Heart right ventricle (tissue), 16 donors: ENCODE results near the gene MARK3. TPM values are rescaled to one million over a fixed set of nuclear protein-coding genes. Genes with fewer than 3 reads are reported as not detected.

ENCODE experiments used
- ATAC-seq, 8 donors: fragments of 200-7000 bp; cut with Tn5 transposase; one replicate each; pipeline ENCODE4 v1.9.1; 2020; ENCODE audit warnings: mild to moderate bottlenecking in 8 of 8, moderate library complexity in 8 of 8, moderate number of reproducible peaks in 1 of 8
- DNase-seq, 2 donors: peaks; one replicate each; pipeline ENCODE4 v3.0.0-alpha.2; 2020
- H3K27ac ChIP-seq, 10 donors: fragments of 200-600 bp; sonication (generic) in 2 of 10; one replicate each; pipeline versions ENCODE4 v1.5.0 to v1.8.0; 2020 to 2022; ENCODE audit warnings: mild to moderate bottlenecking in 3 of 10
- H3K27me3 ChIP-seq, 7 donors: fragments of 200-600 bp; one replicate each; pipeline ENCODE4 v1.8.0; 2021 to 2022; ENCODE audit warnings: mild to moderate bottlenecking in 2 of 7
- H3K36me3 ChIP-seq, 9 donors: fragments of 200-600 bp; sonication (generic) in 1 of 9; one replicate each; pipeline versions ENCODE4 v1.5.0 to v1.8.0; 2020 to 2022; ENCODE audit warnings: mild to moderate bottlenecking in 2 of 9
- H3K4me1 ChIP-seq, 9 donors: fragments of 200-600 bp; sonication (generic) in 1 of 9; one replicate each; pipeline versions ENCODE4 v1.5.0 to v1.8.0; 2020 to 2022; ENCODE audit warnings: mild to moderate bottlenecking in 4 of 9
- H3K4me3 ChIP-seq, 10 donors: fragments of 200-600 bp; sonication (generic) in 2 of 10; one replicate each; pipeline versions ENCODE4 v1.5.0 to v1.8.0; 2020 to 2022; ENCODE audit warnings: mild to moderate bottlenecking in 7 of 10, moderate library complexity in 2 of 10
- H3K9me3 ChIP-seq, 11 donors: fragments of 200-600 bp in 10 of 11; sonication (generic) in 2 of 11; one replicate each; pipeline versions ENCODE4 v1.5.0 to v1.8.0; 2013 to 2022; ENCODE audit warnings: mild to moderate bottlenecking in 2 of 11, control low read depth in 1 of 11, moderate library complexity in 1 of 11
- CTCF ChIP-seq, 9 donors: fragments of 200-600 bp; sonication (generic) in 2 of 9; IDR thresholded peaks; one replicate each; pipeline versions ENCODE4 v1.5.0 to v1.8.0; 2021 to 2022; ENCODE audit warnings: antibody characterized with exemption in 9 of 9, mild to moderate bottlenecking in 5 of 9, moderate library complexity in 1 of 9
- WGBS, 2 donors: extraction: QIAGEN DNeasy Blood & Tissue Kit; methylation state at CpG; one replicate each; pipeline ENCODE4 v1.1.7; 2013; ENCODE audit warnings: inconsistent platforms in 1 of 2; 5-methylcytosine and 5-hydroxymethylcytosine counted together
- intact Hi-C, 10 donors: fragments of 100-400 bp; cut with DNase I; formaldehyde crosslinking; loops; one replicate each; pipeline versions ENCODE4 v1.11.1 to v1.14.2; 2022
- polyA plus RNA-seq, 2 donors: library from polyadenylated mRNA; stranded (reverse); fragments of 200-250 nt; gene quantifications; one replicate each; pipeline ENCODE4 v1.2.3, GENCODE V29; 2013
- total RNA-seq, 10 donors: library from RNA; stranded (reverse); fragmentation: NEBNext Ultra II Directional in 3 of 10; extraction: Animal tissue kit (Norgen Biotek cat#: 25700) in 3 of 10; gene quantifications; one replicate each; pipeline versions ENCODE4 v1.2.1 to v1.2.4, GENCODE V29; 2021 to 2023
- donor health status: Arrhythmogenic right ventricular cardiomyopathy.
- donor health status: ischemic (EF 13 %, LVEDD 7.1; RV severe dilation, severe dysfunction).
- donor health status: healthy with polysubstance abuse.
- donor health status: DM: no; HTN: yes; CAD: no.
- donor health status: DM: no; HTN: no; CAD: no.
- donor health status: ischemic (EF 25% LVEDD 6.9; RV normal size, moderate dysfunction).
- donor health status: ischemic (EF 25% LVEDD 5.7; RV mildly dilated, moderate dysfunction).
- donor health status: healthy.
- donor health status: DM: yes; HTN: yes; CAD: no.
- donor health status: Ischemic cardiomyopathy.
- donor health status: ischemic (EF 35%, LVEDD 5.7; RV mildly dilated, moderate dysfunction).
- donor health status: nonischemic (EF 11% LVEDD 7.7; RV severe dilation, severe dysfunction).
- donor health status: DM: yes; HTN: yes; CAD: no.
- donor health status: PGD.
- donor health status: ischemic (EF 29% LVEDD 5.4; RV normal size, mild dysfunction).
- donor health status: nonischemic (EF 23%, LVEDD 6.1; RV moderate dilation, normal function).

MARK3 gene
- total and polyA plus RNA-seq, 12 donors: 62.3 to 246 (median 77.1) TPM

- Histone ChIP-seq H3K36me3 (peaks cover 0 to 67% (median 52%) of the 10 kb centered on the region in 9 donors), H3K9me3 (no peaks in the 10 kb centered on the region), H3K4me1 (peaks cover 0 to 18% (median 0%) of the 10 kb centered on the region in 9 donors), H3K27me3 (no peaks in the 10 kb centered on the region), H3K27ac (no peak overlapping the region), H3K4me3 (no peak overlapping the region)
- ATAC-seq: peak in 3 of 8 donors; percentile 5 to 13 (median 13)
- TF ChIP-seq CTCF (IDR thresholded peaks at IDR 0.05): no peak
- 83 to 85% methylated on average over 5 of the region's 5 CpGs for WGBS, 2 donors
- no peak for DNase-seq
- intact Hi-C loops: loop anchor here in 1 of 10 donors (10.0 kb wide), 1 partner anchor 121 kb away; no protein-coding TSS in a partner anchor
Measured at GRCh38 chr14:103343905-103344797, 41.1 kb upstream of the MARK3 start.

GRCh38 chr14:103346286-103346685, 38.9 kb upstream of the MARK3 start:
- H3K27me3 ChIP-seq: no peaks in the 10 kb centered on the region
- no peaks in the 10 kb centered on the region for H3K9me3 ChIP-seq
- no peak overlapping the region for H3K4me3 ChIP-seq
- DNase-seq (no peak), ATAC-seq (peak in 1 of 8 donors; percentile 7)
- intact Hi-C loops: loop anchor here in 1 of 10 donors (10.0 kb wide), 1 partner anchor 119 kb away; no protein-coding TSS in a partner anchor
- no peak for TF ChIP-seq CTCF (IDR thresholded peaks at IDR 0.05)
- peaks cover 0 to 7% (median 0%) of the 10 kb centered on the region in 9 donors for H3K4me1 ChIP-seq
- WGBS, 2 donors: 59 to 62% methylated on average over 3 of the region's 3 CpGs
- no peak overlapping the region for H3K27ac ChIP-seq
- H3K36me3 ChIP-seq: peaks cover 0 to 45% (median 31%) of the 10 kb centered on the region in 9 donors

GRCh38 chr14:103347091-103347815, 38.0 kb upstream of the MARK3 start:
- TF ChIP-seq CTCF (IDR thresholded peaks at IDR 0.05): no peak

GRCh38 chr14:103348154-103348553, 37.1 kb upstream of the MARK3 start:
- WGBS, 2 donors: 85 to 86% methylated on average over 5 of the region's 5 CpGs
- no peak overlapping the region for H3K27ac ChIP-seq
- peaks cover 0 to 27% (median 12%) of the 10 kb centered on the region in 9 donors for H3K36me3 ChIP-seq
- no peaks in the 10 kb centered on the region for H3K9me3 ChIP-seq
- intact Hi-C loops: loop anchor here in 1 of 10 donors (10.0 kb wide), 1 partner anchor 117 kb away; no protein-coding TSS in a partner anchor
- no peak for ATAC-seq
- DNase-seq: no peak
- TF ChIP-seq CTCF (IDR thresholded peaks at IDR 0.05): no peak
- H3K4me1 ChIP-seq: peaks cover 0 to 4% (median 0%) of the 10 kb centered on the region in 9 donors
- H3K4me3 ChIP-seq: no peak overlapping the region
- H3K27me3 ChIP-seq: no peaks in the 10 kb centered on the region

More at GRCh38 chr14:103347091-103347815, 38.0 kb upstream of the MARK3 start:
- intact Hi-C loops: loop anchor here in 1 of 10 donors (10.0 kb wide), 1 partner anchor 118 kb away; no protein-coding TSS in a partner anchor
- Histone ChIP-seq H3K4me3 (no peak overlapping the region), H3K9me3 (no peaks in the 10 kb centered on the region), H3K27me3 (no peaks in the 10 kb centered on the region), H3K27ac (no peak overlapping the region), H3K36me3 (peaks cover 0 to 36% (median 21%) of the 10 kb centered on the region in 9 donors), H3K4me1 (peaks cover 0 to 4% (median 0%) of the 10 kb centered on the region in 9 donors)
- ATAC-seq: peak in 1 of 8 donors; percentile 27
- no peak for DNase-seq
- WGBS, 2 donors: 56 to 61% methylated on average over 12 of the region's 12 CpGs
